ENCODE data around the gene CCDC106.

DNA sequence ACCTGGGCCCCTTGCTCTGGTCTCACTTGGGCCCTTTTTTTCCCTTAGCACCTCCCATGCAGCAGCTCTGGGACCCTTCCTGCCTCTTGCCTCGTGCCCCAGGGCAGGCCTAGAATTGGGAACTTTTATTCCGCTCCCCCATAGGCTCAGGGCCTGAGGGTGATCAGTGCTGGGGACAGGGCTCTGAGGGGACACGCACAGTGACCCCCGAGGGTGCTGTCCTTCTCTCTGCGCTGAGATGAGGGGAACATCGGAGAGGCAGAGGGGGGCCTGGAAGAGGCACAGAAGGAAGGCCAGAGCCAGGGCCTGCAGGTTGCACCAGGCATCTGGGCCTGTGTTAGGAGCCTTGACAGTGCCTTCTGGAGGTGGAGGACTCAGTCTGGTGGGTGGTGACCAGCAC, 37.8 kb downstream of the CCDC106 start:
- TF ChIP-seq, protein P1, sequence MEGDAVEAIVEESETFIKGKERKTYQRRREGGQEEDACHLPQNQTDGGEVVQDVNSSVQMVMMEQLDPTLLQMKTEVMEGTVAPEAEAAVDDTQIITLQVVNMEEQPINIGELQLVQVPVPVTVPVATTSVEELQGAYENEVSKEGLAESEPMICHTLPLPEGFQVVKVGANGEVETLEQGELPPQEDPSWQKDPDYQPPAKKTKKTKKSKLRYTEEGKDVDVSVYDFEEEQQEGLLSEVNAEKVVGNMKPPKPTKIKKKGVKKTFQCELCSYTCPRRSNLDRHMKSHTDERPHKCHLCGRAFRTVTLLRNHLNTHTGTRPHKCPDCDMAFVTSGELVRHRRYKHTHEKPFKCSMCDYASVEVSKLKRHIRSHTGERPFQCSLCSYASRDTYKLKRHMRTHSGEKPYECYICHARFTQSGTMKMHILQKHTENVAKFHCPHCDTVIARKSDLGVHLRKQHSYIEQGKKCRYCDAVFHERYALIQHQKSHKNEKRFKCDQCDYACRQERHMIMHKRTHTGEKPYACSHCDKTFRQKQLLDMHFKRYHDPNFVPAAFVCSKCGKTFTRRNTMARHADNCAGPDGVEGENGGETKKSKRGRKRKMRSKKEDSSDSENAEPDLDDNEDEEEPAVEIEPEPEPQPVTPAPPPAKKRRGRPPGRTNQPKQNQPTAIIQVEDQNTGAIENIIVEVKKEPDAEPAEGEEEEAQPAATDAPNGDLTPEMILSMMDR (optimal IDR thresholded peaks at IDR 0.05 in 1 of 3, IDR thresholded peaks at IDR 0.05 in 1 of 3, conservative IDR thresholded peaks at IDR 0.05 in 1 of 3; ENCODE audit: extremely low read depth in 1 of 3, insufficient read depth in 2 of 3, low read length in 3 of 3) = no peak
- TF ChIP-seq EZH2 (IDR thresholded peaks at IDR 0.05; ENCODE audit: low read length) = no peak

Data from keratinocyte (primary cell).